ENCODE results near the gene AP3D1.

AP3D1 gene

DNA sequence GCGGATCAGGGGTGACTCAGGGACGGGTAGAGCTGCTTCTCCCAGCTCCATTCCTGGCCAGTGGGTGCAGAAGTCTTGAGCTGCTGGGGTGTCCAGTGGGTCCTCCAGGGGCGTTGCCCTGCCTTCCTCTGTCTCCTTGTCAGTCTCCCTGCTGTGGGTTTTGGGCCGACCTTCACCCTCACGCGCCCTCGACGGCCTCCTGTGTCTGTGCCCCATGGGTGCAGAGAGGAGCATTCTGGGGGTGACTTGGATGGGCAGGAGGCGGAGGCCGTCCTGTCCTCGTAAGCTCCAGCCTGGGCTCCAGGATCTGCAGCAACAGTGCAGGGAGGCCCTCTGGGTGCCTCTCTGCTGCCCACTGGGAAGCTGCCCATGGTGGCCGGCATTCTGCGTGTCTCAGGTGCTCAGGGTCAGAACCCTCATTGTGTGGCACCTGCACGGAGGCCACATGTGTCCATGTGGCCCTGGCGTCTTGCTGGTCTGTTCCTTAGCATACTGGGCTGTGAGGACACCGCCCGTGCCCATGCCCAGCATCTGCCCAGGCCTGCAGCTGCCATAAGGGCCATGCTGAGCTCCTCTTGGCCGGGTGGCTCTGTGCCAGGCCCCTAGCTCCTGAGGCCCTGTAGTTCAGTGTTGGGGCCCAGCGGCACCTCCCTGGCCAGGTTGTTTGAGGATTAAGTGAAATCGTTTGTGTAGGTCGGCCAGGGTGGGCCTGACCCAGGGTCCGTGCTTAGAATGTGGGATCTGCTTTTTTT, 29.7 kb upstream of the AP3D1 start:
- DNase-seq (ENCODE audit: low read depth), result no peak

DNA sequence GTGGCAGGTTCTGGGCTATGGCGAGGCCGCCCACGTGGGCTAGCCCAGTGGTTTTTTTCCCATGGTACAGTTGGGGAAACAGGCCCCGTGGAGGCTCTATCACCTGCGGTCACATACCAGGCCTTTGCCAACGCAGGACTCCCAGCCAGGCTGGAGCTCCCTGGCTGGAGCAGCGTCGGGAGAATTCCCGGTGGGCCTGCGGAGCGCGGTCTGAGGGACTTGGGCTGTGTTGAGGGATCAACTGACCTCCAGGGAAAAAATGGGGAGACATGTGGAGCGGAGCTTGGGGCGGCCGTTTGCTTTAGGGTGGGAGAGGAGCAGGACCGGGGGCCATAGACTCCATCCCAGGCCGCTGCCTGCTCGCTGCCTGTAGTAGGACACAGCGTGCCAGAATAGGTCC, 28.7 kb upstream of the AP3D1 start:
- DNase-seq (ENCODE audit: low read depth), result no peak

DNA sequence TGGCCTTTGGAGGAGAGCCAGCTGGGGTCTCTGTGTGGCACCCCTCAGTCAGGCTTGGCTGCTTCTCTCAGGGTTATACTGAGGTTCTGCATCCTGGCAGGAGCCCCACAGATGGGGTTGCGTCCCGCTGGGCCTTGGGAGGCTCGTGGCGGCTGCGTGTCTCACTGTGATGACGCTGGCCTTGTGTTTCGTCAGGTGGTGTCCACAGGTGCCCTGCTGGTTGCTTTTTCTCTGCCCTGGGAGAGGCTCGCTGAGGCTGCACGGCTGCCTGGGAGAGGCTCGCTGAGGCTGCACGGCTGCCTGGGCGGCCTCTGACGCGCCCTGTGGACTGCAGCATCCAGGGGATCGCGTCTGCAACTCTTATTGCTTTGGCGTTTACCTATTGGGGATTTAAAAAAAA, 27.7 kb upstream of the AP3D1 start:
- no peak for DNase-seq (ENCODE audit: low read depth)

DNA sequence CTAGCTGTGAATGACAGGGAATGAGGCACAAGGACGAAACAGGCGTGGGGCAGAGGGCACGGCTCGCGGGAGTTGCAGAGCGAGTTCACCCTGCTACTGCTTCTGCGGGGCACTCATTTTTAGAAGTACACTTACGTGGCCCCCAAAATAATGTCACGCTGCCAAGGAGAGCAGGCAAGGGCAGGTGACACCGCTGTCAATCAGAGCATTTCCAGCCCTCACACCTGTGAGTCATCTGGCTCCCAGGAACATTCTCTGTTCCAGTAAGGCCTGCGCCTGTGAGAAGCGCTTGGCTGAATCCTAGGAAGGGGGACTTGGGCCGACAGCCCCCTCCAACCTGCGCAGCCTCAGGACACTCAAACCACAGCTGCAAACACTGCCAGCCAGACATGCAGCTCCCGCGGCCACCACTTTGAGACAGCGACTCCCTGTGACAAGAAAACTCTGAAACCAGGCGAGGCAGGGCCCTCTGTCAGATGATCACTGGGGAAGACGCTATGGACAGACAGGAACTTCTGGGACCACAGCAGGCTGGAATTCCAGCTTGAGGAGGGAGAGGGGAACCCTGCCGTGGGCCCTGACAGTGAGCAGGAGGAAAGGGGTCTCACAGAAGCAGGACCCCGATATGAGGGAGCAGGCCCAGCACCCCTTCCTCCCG, 25.1 kb upstream of the AP3D1 start:
- no peak for DNase-seq (ENCODE audit: low read depth)

GRCh38 chr19:2175742-2176141, 24.4 kb upstream of the AP3D1 start:
- no peak for DNase-seq (ENCODE audit: low read depth)

- no peak for DNase-seq (ENCODE audit: low read depth)
These were observed 22.6 kb upstream of the AP3D1 start for GRCh38 chr19:2173767-2174577.

DNA sequence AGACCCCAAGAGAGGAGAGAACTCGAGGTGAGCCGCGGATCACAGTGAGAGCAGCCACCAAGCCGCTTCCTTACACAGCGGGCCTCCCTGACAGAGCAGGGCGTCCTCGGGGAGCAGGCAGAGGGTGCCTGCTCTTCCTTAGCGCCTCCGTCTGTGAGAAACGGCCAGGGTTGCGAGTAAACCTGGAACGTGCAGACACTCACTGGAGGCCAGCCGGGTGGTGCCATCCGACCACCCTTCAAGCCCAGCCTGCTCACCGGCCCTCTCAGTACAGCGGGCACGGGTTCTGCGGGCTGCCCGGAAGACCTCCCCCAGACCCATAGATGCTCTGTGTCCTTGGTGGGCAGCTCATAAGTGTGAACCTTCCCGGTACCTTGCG, 22.0 kb upstream of the AP3D1 start:
- no peak for DNase-seq (ENCODE audit: low read depth)

DNA sequence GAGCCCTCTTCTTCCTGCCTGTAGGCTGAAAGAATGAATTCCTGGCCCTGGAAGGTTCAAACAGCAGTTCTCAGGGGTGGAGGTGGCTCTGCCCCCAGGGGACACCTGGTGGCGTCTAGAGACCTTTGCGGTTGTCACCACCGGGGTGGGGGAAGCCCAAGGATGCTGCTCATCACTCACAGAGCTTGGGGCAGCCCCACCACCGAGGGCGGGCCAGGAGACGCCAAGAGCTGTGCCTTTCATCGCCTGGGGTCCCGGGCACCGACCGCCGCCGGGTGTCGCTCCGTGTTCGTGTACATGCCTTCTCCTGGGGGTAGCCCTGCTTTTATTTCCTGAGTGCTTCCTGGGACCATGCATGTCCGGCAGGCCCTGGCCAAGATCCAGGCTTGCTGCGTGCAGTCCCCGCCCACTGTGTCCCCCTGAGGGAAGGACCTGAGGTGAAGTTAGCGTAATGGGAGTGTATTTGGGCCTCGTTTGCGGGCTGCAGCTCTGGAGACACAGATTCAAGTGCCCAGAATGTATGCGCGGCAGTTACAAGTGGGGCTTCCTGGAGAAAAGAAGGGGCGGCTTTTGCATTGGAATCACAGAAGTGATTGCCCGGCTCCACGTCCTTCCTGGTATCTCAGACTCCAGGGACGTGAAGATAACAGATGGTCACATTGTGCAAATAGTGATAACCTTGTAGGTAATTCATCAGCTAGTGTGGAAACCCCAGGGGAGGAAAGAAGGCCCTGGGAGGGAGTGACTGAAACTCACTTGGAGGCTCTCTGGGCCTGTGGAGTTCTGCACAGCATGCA, 20.2 kb upstream of the AP3D1 start:
- no peak for DNase-seq (ENCODE audit: low read depth)

DNA sequence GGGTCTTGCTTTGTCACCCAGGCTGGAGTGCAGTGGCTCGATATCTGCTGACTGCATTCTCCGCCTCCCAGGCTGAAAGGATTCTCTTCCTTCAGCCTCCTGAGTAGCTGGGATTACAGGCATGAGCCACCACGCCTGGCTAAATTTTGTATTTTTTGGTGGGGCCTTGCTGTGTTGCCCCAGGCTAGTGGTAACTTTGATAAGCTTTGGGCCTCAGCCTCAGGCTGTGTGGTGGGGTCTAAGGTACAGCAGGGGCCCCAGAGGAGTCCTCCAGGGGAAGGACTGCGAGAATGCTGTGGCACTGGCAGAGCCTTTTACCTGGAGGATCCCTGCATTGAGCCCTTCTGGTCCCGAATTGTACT, 19.6 kb upstream of the AP3D1 start:
- DNase-seq (ENCODE audit: low read depth), result no peak

- no peak for DNase-seq (ENCODE audit: low read depth)
These were observed 18.9 kb upstream of the AP3D1 start for GRCh38 chr19:2170219-2170618.

DNA sequence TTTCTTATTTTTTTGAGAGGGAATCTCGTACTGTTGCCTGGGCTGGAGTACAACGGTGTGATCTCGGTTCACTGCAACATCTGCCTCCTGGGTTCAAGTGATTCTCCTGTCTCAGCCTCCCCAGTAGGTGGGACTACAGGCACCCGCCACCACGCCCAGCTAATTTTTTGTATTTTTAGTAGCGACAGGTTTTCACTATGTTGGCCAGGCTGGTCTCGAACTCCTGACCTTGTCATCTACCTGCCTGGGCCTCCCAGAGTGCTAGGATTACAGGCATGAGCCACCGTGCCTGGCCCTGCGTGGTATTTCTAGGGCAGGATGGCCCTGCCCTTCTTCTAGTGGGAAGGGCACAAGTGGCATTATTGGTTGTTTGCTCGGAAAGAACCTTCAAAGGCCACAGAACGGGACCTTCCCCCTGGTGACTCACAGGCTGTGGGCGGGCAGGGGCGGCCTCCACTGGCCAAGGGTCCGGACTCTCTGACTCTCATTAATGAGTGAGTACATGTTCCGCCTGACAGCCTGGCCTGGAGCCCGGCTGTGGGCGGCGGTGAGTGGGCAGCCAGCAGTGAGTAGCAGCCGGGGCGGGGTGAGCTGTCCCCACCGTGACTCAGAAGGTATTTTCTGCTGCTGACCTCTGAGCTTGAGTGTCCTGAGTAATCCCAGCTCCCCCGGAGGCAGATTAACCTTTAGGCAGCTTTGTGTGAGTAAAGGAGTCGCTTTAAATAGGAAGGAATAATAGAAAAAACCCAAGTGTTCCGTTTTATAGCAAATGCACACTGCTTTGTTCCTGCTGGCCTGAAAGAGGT, 17.5 kb upstream of the AP3D1 start:
- DNase-seq (ENCODE audit: low read depth), result peak; percentile 95

GRCh38 chr19:2167896-2168618, 16.7 kb upstream of the AP3D1 start:
- no peak for DNase-seq (ENCODE audit: low read depth)

DNA sequence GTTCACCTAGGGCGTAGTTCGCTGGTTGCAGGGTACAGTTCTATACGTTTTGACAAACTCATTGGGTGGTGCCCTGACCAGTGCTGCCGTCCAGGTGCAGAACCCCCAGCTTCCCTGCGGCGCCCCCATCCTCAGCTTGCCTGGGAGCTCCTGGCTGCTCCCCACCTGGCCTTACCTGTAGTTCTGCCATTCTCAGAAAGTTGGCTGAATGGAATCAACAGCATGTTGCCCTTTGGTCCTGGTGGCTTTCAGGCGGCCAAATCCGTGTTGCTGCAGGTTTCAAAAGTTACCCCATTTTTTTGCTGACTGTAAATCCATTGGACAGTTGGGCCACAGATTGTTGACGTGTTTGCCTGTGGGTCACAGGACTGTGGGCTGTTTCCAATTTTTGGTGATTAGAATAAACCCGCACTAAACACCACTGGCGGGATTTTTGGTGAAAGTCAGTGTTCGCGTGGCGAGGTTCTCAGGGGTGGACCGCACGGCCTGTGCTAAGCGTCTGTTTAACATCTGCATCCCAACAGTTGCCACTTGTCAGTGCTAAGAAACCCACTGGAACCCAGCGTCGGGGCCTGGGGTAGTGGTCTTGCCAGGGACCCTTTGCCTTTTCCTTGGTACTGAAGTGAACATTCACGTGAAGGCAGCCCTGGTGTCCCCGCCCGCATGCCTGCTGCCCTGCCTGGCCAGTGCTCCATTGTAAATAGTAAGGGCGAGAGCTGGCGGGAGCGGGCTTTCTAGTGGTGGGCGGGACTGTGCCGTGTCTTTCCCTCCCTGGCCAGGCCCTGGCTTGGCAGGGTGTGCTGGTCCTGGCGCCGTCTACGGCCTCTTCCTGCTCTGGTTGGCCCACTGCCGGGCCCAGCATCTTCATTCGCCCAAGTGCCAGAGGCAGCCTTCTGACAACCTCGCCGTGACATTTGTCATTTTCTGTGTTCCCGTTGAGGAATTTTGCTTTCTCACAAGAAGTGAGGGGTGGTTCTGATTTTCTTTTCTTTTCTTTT, 15.7 kb upstream of the AP3D1 start:
- DNase-seq (ENCODE audit: low read depth), result no peak

GRCh38 chr19:2164020-2164998, 12.9 kb upstream of the AP3D1 start:
- DNase-seq (ENCODE audit: low read depth), result no peak

DNA sequence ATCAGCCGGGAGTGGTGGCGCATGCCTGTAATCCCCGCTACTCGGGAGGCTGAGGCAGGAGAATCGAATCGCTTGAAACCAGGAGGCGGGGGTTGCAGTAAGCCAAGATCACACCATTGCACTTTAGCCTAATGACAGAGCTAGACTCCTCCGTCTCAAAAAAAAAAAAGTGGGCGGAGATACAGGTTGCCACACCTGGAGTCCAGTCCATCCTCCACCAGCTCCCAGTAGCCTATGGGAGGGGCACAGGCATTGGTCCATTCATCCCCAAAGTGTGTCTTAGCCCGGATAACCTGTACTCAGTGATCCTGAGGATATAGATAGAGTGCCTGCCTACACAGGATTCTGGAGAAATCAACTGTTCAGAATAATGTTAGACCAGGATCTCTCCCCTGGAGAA, 9.0 kb upstream of the AP3D1 start:
- no peak for DNase-seq (ENCODE audit: low read depth)

- DNase-seq (ENCODE audit: low read depth), result no peak
These were observed 6.1 kb upstream of the AP3D1 start for GRCh38 chr19:2157452-2157851.

DNA sequence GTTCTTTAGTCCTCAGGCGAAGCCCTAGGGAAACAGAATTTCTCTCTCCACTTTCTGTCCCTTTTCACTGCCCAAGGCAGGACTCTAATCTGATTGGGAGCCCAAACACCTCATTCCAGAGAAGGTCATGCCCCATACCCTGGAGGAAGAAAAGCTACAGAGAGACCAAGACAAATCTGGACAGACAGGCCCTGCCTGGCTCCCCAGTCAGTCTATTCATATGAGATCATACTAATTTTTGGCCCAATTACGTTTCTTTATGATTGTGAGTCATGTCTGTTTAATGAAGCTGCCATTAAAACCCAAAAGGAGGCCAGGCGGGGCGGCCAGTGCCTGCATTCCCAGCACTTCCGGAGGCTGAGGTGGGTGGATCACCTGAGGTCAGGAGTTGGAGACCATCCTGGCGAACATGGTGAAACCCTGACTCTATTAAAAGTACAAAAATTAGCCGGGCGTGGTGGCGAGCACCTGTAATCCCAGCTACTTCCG, 3.3 kb upstream of the AP3D1 start:
- DNase-seq (ENCODE audit: low read depth), result peak; percentile 76

- DNase-seq (ENCODE audit: low read depth), result no peak
These were observed 500 bp downstream of the AP3D1 start for GRCh38 chr19:2150794-2151338.

All from GM04503 (cell line).